K562 (cell line): ENCODE measurements around the gene LVRN.

Source experiments
- ETS2 ChIP-seq: IDR thresholded peaks from 2 replicates; pipeline ENCODE4 v1.6.1; 2016; ENCODE audit warnings: borderline replicate concordance, missing genetic modification characterization, mild to moderate bottlenecking, moderate library complexity, missing compliant biosample characterization; ENCODE audit not compliant: poor library complexity, severe bottlenecking
- GABPB1 ChIP-seq: sonication (generic); formaldehyde crosslinking; IDR thresholded peaks from 2 replicates; pipeline ENCODE4 v1.8.0; 2022; ENCODE audit warnings: mild to moderate bottlenecking, missing genetic modification reagents
- GATAD2A ChIP-seq: fragments of 450-650 bp; IDR thresholded peaks from 2 replicates; pipeline ENCODE4 v1.6.1; 2017
- HNRNPL ChIP-seq: fragments of 200-400 bp; formaldehyde crosslinking; IDR thresholded peaks from 2 replicates; pipeline ENCODE4 v1.6.1; 2017; ENCODE audit warnings: low read depth, mild to moderate bottlenecking, low read length
- NEUROD1 ChIP-seq: fragments of 150-350 bp; IDR thresholded peaks from 2 replicates; pipeline ENCODE4 v1.6.1; 2014; ENCODE audit warnings: borderline replicate concordance, low read length, low read depth; ENCODE audit not compliant: partially characterized antibody
- NFYB ChIP-seq: IDR thresholded peaks from 2 replicates; pipeline ENCODE4 v1.6.1; 2011; ENCODE audit warnings: mild to moderate bottlenecking, moderate library complexity; ENCODE audit not compliant: insufficient read length; ENCODE audit errors: extremely low read depth
- NR2C2 ChIP-seq, 2 experiments: fragments of 200-800 bp in 1 of 2; sonication (Bioruptor generic) in 1 of 2; sonication (generic) in 1 of 2; formaldehyde crosslinking in 1 of 2; IDR thresholded peaks; 2 replicates each; pipeline versions ENCODE4 v1.6.1 to v1.8.0; 2016 to 2022; ENCODE audit warnings: mild to moderate bottlenecking in 1 of 2, missing compliant biosample characterization in 1 of 2, missing genetic modification characterization in 1 of 2, missing genetic modification reagents in 1 of 2
- PCBP1 ChIP-seq: fragments of 200-400 bp; formaldehyde crosslinking; IDR thresholded peaks from 2 replicates; pipeline ENCODE4 v1.6.1; 2018; ENCODE audit warnings: mild to moderate bottlenecking, low read depth, low read length; ENCODE audit not compliant: poor library complexity, severe bottlenecking
- TF ChIP-seq, protein P1 (sequence below): fragments of 450-650 bp; IDR thresholded peaks from one replicate; pipeline ENCODE4 v1.6.1; 2018; ENCODE audit warnings: mild to moderate bottlenecking, moderate library complexity; ENCODE audit not compliant: partially characterized antibody
- TF ChIP-seq, protein P2 (sequence below), 3 experiments: IDR thresholded peaks in 2 of 3; conservative IDR thresholded peaks in 1 of 3; 2 replicates each; pipeline ENCODE4 v1.5.1; 2011 to 2012; ENCODE audit warnings: low read length in 3 of 3, mild to moderate bottlenecking in 3 of 3, control low read depth in 2 of 3, improper control_type of control experiment in 1 of 3, inconsistent platforms in 1 of 3, low read depth in 1 of 3, mixed read lengths in 1 of 3, moderate library complexity in 1 of 3; ENCODE audit not compliant: insufficient read depth in 2 of 3
- TF ChIP-seq, protein P3 (sequence below): IDR thresholded peaks from 3 replicates; pipeline ENCODE4 v1.6.1; 2011; ENCODE audit warnings: borderline replicate concordance, mild to moderate bottlenecking, moderate library complexity; ENCODE audit not compliant: insufficient read length; ENCODE audit errors: extremely low read depth
- TF ChIP-seq, protein P4 (sequence below), 2 experiments: IDR thresholded peaks; 2 replicates each; pipeline ENCODE4 v1.6.1; 2011; ENCODE audit warnings: borderline replicate concordance in 1 of 2, control low read depth in 1 of 2, low read depth in 1 of 2, low read length in 1 of 2, mild to moderate bottlenecking in 1 of 2, mixed read lengths in 1 of 2, moderate library complexity in 1 of 2; ENCODE audit not compliant: insufficient read depth in 1 of 2, insufficient read length in 1 of 2, poor library complexity in 1 of 2, severe bottlenecking in 1 of 2; ENCODE audit errors: extremely low read depth in 1 of 2
- TF ChIP-seq, protein P5 (sequence below), 2 experiments: fragments of 450-650 bp; formaldehyde crosslinking in 1 of 2; IDR thresholded peaks; 2 replicates each; pipeline versions ENCODE4 v1.4.0 to v1.6.1; 2014 to 2020; ENCODE audit warnings: mild to moderate bottlenecking in 2 of 2, borderline replicate concordance in 1 of 2, low read depth in 1 of 2
- TF ChIP-seq, protein P6 (sequence below): sonication (generic); formaldehyde crosslinking; IDR thresholded peaks from 2 replicates; pipeline ENCODE4 v1.8.1; 2023; ENCODE audit warnings: mild to moderate bottlenecking, missing genetic modification reagents

DNA sequence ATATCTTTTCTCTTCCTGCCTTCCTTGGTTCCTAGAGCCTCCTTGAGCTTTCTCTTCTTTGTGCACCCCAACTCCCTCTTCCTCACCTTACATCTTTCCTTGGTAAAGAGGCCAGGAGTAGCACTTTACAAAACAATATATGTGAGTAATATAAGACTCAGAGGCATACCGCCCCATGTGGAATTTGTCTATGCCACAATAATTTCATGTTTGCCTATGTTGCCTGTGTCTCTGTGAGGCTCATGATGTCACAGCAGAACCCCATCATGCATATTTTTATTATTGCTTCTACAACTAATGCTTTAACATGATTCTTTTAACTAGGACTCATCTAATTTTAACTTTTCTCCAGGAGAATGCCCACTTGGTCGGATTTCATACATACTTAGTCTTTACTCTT lies 15.0 kb upstream of the LVRN start:
- TF ChIP-seq NEUROD1 (no peak), NR2C2 (CRISPR knock-in tag; IDR thresholded peaks at IDR 0.05) (no peak), NR2C2 (tag; IDR thresholded peaks at IDR 0.05) (no peak), GATAD2A (no peak), PCBP1 (no peak), NFYB (no peak), ETS2 (no peak), GABPB1 (no peak), HNRNPL (no peak)
- TF ChIP-seq, protein P1, sequence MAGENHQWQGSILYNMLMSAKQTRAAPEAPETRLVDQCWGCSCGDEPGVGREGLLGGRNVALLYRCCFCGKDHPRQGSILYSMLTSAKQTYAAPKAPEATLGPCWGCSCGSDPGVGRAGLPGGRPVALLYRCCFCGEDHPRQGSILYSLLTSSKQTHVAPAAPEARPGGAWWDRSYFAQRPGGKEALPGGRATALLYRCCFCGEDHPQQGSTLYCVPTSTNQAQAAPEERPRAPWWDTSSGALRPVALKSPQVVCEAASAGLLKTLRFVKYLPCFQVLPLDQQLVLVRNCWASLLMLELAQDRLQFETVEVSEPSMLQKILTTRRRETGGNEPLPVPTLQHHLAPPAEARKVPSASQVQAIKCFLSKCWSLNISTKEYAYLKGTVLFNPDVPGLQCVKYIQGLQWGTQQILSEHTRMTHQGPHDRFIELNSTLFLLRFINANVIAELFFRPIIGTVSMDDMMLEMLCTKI, result no peak
- TF ChIP-seq, protein P2, sequence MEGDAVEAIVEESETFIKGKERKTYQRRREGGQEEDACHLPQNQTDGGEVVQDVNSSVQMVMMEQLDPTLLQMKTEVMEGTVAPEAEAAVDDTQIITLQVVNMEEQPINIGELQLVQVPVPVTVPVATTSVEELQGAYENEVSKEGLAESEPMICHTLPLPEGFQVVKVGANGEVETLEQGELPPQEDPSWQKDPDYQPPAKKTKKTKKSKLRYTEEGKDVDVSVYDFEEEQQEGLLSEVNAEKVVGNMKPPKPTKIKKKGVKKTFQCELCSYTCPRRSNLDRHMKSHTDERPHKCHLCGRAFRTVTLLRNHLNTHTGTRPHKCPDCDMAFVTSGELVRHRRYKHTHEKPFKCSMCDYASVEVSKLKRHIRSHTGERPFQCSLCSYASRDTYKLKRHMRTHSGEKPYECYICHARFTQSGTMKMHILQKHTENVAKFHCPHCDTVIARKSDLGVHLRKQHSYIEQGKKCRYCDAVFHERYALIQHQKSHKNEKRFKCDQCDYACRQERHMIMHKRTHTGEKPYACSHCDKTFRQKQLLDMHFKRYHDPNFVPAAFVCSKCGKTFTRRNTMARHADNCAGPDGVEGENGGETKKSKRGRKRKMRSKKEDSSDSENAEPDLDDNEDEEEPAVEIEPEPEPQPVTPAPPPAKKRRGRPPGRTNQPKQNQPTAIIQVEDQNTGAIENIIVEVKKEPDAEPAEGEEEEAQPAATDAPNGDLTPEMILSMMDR (IDR thresholded peaks at IDR 0.05 in 2 of 3, conservative IDR thresholded peaks at IDR 0.05 in 1 of 3; ENCODE audit: insufficient read depth in 2 of 3, low read depth in 1 of 3, low read length in 3 of 3), result no peak
- TF ChIP-seq, protein P3, sequence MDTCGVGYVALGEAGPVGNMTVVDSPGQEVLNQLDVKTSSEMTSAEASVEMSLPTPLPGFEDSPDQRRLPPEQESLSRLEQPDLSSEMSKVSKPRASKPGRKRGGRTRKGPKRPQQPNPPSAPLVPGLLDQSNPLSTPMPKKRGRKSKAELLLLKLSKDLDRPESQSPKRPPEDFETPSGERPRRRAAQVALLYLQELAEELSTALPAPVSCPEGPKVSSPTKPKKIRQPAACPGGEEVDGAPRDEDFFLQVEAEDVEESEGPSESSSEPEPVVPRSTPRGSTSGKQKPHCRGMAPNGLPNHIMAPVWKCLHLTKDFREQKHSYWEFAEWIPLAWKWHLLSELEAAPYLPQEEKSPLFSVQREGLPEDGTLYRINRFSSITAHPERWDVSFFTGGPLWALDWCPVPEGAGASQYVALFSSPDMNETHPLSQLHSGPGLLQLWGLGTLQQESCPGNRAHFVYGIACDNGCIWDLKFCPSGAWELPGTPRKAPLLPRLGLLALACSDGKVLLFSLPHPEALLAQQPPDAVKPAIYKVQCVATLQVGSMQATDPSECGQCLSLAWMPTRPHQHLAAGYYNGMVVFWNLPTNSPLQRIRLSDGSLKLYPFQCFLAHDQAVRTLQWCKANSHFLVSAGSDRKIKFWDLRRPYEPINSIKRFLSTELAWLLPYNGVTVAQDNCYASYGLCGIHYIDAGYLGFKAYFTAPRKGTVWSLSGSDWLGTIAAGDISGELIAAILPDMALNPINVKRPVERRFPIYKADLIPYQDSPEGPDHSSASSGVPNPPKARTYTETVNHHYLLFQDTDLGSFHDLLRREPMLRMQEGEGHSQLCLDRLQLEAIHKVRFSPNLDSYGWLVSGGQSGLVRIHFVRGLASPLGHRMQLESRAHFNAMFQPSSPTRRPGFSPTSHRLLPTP, result no peak
- TF ChIP-seq, protein P4, sequence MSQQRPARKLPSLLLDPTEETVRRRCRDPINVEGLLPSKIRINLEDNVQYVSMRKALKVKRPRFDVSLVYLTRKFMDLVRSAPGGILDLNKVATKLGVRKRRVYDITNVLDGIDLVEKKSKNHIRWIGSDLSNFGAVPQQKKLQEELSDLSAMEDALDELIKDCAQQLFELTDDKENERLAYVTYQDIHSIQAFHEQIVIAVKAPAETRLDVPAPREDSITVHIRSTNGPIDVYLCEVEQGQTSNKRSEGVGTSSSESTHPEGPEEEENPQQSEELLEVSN (IDR thresholded peaks at IDR 0.05; ENCODE audit: borderline replicate concordance in 1 of 2, extremely low read depth in 1 of 2, insufficient read depth in 1 of 2, insufficient read length in 1 of 2, low read depth in 1 of 2, low read length in 1 of 2, poor library complexity in 1 of 2, severe bottlenecking in 1 of 2), result no peak
- TF ChIP-seq, protein P5, sequence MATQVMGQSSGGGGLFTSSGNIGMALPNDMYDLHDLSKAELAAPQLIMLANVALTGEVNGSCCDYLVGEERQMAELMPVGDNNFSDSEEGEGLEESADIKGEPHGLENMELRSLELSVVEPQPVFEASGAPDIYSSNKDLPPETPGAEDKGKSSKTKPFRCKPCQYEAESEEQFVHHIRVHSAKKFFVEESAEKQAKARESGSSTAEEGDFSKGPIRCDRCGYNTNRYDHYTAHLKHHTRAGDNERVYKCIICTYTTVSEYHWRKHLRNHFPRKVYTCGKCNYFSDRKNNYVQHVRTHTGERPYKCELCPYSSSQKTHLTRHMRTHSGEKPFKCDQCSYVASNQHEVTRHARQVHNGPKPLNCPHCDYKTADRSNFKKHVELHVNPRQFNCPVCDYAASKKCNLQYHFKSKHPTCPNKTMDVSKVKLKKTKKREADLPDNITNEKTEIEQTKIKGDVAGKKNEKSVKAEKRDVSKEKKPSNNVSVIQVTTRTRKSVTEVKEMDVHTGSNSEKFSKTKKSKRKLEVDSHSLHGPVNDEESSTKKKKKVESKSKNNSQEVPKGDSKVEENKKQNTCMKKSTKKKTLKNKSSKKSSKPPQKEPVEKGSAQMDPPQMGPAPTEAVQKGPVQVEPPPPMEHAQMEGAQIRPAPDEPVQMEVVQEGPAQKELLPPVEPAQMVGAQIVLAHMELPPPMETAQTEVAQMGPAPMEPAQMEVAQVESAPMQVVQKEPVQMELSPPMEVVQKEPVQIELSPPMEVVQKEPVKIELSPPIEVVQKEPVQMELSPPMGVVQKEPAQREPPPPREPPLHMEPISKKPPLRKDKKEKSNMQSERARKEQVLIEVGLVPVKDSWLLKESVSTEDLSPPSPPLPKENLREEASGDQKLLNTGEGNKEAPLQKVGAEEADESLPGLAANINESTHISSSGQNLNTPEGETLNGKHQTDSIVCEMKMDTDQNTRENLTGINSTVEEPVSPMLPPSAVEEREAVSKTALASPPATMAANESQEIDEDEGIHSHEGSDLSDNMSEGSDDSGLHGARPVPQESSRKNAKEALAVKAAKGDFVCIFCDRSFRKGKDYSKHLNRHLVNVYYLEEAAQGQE (IDR thresholded peaks at IDR 0.05; ENCODE audit: borderline replicate concordance), result no peak
- TF ChIP-seq, protein P5 (CRISPR knock-in tag; IDR thresholded peaks at IDR 0.05; ENCODE audit: low read depth), result no peak
- TF ChIP-seq, protein P6, sequence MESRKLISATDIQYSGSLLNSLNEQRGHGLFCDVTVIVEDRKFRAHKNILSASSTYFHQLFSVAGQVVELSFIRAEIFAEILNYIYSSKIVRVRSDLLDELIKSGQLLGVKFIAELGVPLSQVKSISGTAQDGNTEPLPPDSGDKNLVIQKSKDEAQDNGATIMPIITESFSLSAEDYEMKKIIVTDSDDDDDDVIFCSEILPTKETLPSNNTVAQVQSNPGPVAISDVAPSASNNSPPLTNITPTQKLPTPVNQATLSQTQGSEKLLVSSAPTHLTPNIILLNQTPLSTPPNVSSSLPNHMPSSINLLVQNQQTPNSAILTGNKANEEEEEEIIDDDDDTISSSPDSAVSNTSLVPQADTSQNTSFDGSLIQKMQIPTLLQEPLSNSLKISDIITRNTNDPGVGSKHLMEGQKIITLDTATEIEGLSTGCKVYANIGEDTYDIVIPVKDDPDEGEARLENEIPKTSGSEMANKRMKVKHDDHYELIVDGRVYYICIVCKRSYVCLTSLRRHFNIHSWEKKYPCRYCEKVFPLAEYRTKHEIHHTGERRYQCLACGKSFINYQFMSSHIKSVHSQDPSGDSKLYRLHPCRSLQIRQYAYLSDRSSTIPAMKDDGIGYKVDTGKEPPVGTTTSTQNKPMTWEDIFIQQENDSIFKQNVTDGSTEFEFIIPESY (CRISPR knock-in tag), result no peak
